ENCODE results near the gene BMPR1A.
A peak's percentile ranks its signal among the peaks of the same experiment; 100 is the strongest.
"Not testable (repeated sequence)": the region's sequence is repeated elsewhere in the genome, so short reads cannot be mapped to it uniquely, and the experiment has no call there.

BMPR1A gene

DNA sequence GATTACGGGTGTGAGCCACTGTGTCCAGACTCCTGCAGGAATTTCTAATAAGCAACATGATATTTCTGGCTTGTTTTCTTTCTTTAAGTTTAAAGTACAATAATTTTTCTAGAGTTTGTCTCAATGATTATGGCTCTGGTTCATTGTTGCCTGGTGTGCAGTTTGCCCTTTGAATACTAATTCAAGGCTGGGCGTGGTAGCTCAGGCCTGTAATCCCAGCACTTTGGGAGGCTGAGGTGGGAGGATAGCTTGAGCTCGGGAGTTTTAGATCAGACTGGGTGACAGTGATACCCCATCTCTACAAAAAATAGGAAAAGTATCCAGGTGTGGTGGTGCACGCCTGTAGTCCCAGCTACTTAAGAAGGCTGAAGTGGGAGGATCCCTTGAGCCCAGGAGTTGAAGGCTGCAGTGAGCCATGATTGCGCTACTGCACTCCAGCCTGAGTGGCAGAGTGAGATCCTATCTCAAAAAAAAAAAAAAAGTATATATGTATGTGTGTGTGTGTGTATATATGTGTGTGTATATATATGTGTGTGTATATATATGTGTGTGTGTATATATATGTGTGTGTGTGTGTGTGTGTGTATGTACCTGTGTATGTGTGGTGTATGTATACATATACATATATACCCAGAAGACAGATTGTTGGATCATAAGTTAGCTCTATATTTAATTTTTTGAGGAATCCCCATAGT lies 220.1 kb downstream of the BMPR1A start:
- no peaks in the 10 kb centered on the region for H3K27me3 ChIP-seq
- TF ChIP-seq, protein P1, sequence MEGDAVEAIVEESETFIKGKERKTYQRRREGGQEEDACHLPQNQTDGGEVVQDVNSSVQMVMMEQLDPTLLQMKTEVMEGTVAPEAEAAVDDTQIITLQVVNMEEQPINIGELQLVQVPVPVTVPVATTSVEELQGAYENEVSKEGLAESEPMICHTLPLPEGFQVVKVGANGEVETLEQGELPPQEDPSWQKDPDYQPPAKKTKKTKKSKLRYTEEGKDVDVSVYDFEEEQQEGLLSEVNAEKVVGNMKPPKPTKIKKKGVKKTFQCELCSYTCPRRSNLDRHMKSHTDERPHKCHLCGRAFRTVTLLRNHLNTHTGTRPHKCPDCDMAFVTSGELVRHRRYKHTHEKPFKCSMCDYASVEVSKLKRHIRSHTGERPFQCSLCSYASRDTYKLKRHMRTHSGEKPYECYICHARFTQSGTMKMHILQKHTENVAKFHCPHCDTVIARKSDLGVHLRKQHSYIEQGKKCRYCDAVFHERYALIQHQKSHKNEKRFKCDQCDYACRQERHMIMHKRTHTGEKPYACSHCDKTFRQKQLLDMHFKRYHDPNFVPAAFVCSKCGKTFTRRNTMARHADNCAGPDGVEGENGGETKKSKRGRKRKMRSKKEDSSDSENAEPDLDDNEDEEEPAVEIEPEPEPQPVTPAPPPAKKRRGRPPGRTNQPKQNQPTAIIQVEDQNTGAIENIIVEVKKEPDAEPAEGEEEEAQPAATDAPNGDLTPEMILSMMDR (IDR thresholded peaks at IDR 0.05): no peak
- peak overlapping the region; percentile 16 to 100 for H3K27ac ChIP-seq
- peaks cover 3 to 95% (median 44%) of the 10 kb centered on the region in 4 donors for H3K4me1 ChIP-seq
- no peak for DNase-seq
- H3K4me3 ChIP-seq: no peak overlapping the region
- intact Hi-C loops (cut with DNase I; ENCODE audit: low total_unique reads): no loop called here
- H3K36me3 ChIP-seq: peaks cover 0 to 4% (median 0%) of the 10 kb centered on the region in 3 donors
- H3K9me3 ChIP-seq: no peaks in the 10 kb centered on the region

- H3K4me3 ChIP-seq; H3K27me3 ChIP-seq; H3K9me3 ChIP-seq; H3K36me3 ChIP-seq; DNase-seq; intact Hi-C loops (cut with DNase I; ENCODE audit: low total_unique reads): not testable (repeated sequence)
- H3K4me1 ChIP-seq: peaks cover 3 to 83% (median 29%) of the 10 kb centered on the region in 4 donors
- peak overlapping the region; percentile 90 to 100 for H3K27ac ChIP-seq
Measured at GRCh38 chr10:86978457-86978856, 222.0 kb downstream of the BMPR1A start.

DNA sequence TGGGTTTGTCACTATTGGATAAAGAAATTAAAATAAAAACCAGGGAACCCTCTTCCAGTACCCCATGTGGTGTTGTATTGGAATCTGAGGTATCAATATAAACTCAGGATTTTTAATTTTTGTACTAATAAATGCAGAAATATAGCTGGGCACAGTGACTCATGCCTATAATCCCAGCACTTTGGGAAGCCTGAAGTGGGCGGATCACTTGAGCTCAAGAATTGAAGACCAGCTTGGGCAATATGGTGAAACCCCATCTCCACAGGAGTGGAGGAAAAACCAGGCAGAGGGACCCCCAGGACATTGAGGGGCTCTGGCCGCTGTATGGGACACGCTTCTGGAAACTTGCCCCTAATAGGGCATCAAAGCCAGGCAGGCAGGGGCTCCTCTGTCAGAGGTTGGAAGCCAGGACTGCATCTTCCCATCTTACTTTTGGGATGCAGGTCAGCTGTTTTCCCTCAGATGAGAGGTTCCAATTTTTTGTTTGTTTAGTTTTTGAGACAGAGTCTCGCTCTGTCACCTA lies 222.9 kb downstream of the BMPR1A start:
- no peak overlapping the region for H3K4me3 ChIP-seq
- intact Hi-C loops (cut with DNase I; ENCODE audit: low total_unique reads): no loop called here
- H3K27ac ChIP-seq: peak overlapping the region; percentile 90 to 100
- no peaks in the 10 kb centered on the region for H3K9me3 ChIP-seq
- peaks cover 3 to 75% (median 27%) of the 10 kb centered on the region in 4 donors for H3K4me1 ChIP-seq
- TF ChIP-seq, protein P1 (IDR thresholded peaks at IDR 0.05): no peak
- DNase-seq: no peak
- peaks cover 0 to 2% (median 2%) of the 10 kb centered on the region in 3 donors for H3K36me3 ChIP-seq
- no peaks in the 10 kb centered on the region for H3K27me3 ChIP-seq

GRCh38 chr10:86979977-86980448 lies 223.6 kb downstream of the BMPR1A start:
- Histone ChIP-seq H3K4me1 (peaks cover 3 to 69% (median 27%) of the 10 kb centered on the region in 4 donors), H3K9me3 (no peaks in the 10 kb centered on the region), H3K27me3 (no peaks in the 10 kb centered on the region), H3K36me3 (peaks cover 4 to 7% (median 6%) of the 10 kb centered on the region in 3 donors), H3K4me3 (peak overlapping the region in 1 of 2 donors; percentile 6), H3K27ac (peak overlapping the region; percentile 90 to 100)
- TF ChIP-seq, protein P1 (IDR thresholded peaks at IDR 0.05): no peak
- peak in 1 of 2 donors; percentile 93 for DNase-seq
- intact Hi-C loops (cut with DNase I; ENCODE audit: low total_unique reads): no loop called here

DNA sequence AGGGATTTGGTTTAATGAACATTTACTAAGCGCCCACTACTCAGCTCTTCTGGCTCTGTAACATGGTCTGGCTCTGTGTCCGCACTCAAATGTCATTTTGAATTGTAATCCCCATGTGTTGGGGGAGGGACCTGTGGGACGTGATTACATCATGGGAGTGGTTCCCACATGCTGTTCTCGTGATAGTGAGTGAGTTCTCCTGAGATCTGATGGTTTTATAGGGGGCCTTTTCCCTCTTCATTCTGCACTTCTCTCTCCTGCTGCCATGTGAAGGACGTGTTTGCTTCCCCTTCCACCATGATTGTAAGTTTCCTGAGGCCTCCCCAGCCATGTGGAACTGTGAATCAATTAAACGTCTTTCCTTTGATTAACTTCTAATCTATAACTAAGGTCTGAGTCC lies 224.6 kb downstream of the BMPR1A start:
- peak overlapping the region; percentile 90 to 100 for H3K27ac ChIP-seq
- peaks cover 3 to 61% (median 25%) of the 10 kb centered on the region in 4 donors for H3K4me1 ChIP-seq
- H3K27me3 ChIP-seq; H3K36me3 ChIP-seq; H3K4me3 ChIP-seq; H3K9me3 ChIP-seq; intact Hi-C loops (cut with DNase I; ENCODE audit: low total_unique reads): not testable (repeated sequence)
- DNase-seq: peak in 1 of 2 donors; percentile 78

DNA sequence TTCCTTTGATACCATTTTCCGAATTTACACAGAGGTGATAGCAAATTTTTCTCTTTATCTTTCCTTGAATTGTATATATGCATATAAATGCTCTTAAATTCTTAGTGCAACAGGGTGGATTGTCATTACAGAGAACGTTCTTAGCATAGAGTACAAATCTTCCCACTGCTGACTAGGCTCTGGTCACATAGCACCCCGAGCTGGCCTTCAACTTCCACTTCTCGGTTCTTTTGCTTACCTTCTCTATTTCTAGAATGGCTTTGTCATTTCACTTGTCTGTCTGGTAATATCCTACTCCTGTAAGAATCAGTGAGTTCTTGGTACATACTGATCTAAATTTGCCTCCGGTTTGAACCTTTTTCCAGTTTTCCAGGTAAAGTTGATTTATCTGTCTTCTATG lies 225.3 kb downstream of the BMPR1A start:
- Histone ChIP-seq H3K9me3 (no peaks in the 10 kb centered on the region), H3K4me3 (no peak overlapping the region), H3K27ac (peak overlapping the region; percentile 90 to 100), H3K36me3 (peaks cover 4 to 16% (median 7%) of the 10 kb centered on the region in 3 donors), H3K4me1 (peaks cover 3 to 55% (median 24%) of the 10 kb centered on the region in 4 donors), H3K27me3 (no peaks in the 10 kb centered on the region)
- TF ChIP-seq, protein P1 (IDR thresholded peaks at IDR 0.05): no peak
- no peak for DNase-seq
- intact Hi-C loops (cut with DNase I; ENCODE audit: low total_unique reads): no loop called here
